SK-N-SH treated with all-trans-retinoic acid at 6 μM for 48 hours (cell line): ENCODE measurements around the gene C1QTNF12.

ENCODE experiments used
- ATAC-seq: fragments of 200-7000 bp; cut with Tn5 transposase; 3 replicates; pipeline ENCODE4 v1.9.1; 2020; ENCODE audit warnings: mild to moderate bottlenecking, moderate library complexity
- BACH2 ChIP-seq: fragments of 250-450 bp; sonication (Bioruptor Pico); IDR thresholded peaks from 2 replicates; pipeline ENCODE4 v1.9.0; 2021; ENCODE audit warnings: mild to moderate bottlenecking, borderline replicate concordance
- CSDC2 ChIP-seq: fragments of 250-450 bp; sonication (Bioruptor Pico); IDR thresholded peaks from 2 replicates; pipeline ENCODE4 v1.5.0; 2020; ENCODE audit warnings: mild to moderate bottlenecking, moderate library complexity
- GLIS3 ChIP-seq: fragments of 250-450 bp; sonication (Bioruptor Pico); IDR thresholded peaks from 2 replicates; pipeline ENCODE4 v1.5.0; 2020; ENCODE audit warnings: mild to moderate bottlenecking, moderate library complexity
- ISL1 ChIP-seq: fragments of 250-450 bp; sonication (Bioruptor Pico); IDR thresholded peaks from 2 replicates; pipeline ENCODE4 v2.1.2; 2022; ENCODE audit warnings: mild to moderate bottlenecking, moderate library complexity
- OSR1 ChIP-seq: fragments of 250-450 bp; sonication (Bioruptor Pico); IDR thresholded peaks from 2 replicates; pipeline ENCODE4 v1.8.0; 2022; ENCODE audit warnings: moderate library complexity, mild to moderate bottlenecking, inconsistent platforms
- PATZ1 ChIP-seq: fragments of 250-450 bp; sonication (Bioruptor Pico); IDR thresholded peaks from 2 replicates; pipeline ENCODE4 v1.8.0; 2020; ENCODE audit warnings: mild to moderate bottlenecking, moderate library complexity, borderline replicate concordance
- PPARA ChIP-seq: fragments of 250-450 bp; sonication (Bioruptor Pico); IDR thresholded peaks from 2 replicates; pipeline ENCODE4 v1.5.0; 2020; ENCODE audit warnings: mild to moderate bottlenecking, borderline replicate concordance
- RARB ChIP-seq: fragments of 250-450 bp; sonication (Bioruptor Pico); IDR thresholded peaks from 2 replicates; pipeline ENCODE4 v1.8.0; 2021; ENCODE audit warnings: mild to moderate bottlenecking, moderate library complexity
- SNAI2 ChIP-seq: fragments of 250-450 bp; sonication (Bioruptor Pico); IDR thresholded peaks from 2 replicates; pipeline ENCODE4 v1.5.0; 2020; ENCODE audit warnings: mild to moderate bottlenecking, moderate library complexity
- TCF4 ChIP-seq: fragments of 250-450 bp; sonication (Bioruptor Pico); IDR thresholded peaks from 2 replicates; pipeline ENCODE4 v1.8.0; 2021; ENCODE audit warnings: mild to moderate bottlenecking, moderate library complexity, borderline replicate concordance
- TOX ChIP-seq: fragments of 250-450 bp; sonication (Bioruptor Pico); IDR thresholded peaks from 2 replicates; pipeline ENCODE4 v1.8.0; 2021; ENCODE audit warnings: mild to moderate bottlenecking, moderate library complexity, borderline replicate concordance
- ZC3H10 ChIP-seq: fragments of 250-450 bp; sonication (Bioruptor Pico); IDR thresholded peaks from 2 replicates; pipeline ENCODE4 v1.5.1; 2021; ENCODE audit warnings: mild to moderate bottlenecking, moderate library complexity
- ZFP3 ChIP-seq: fragments of 250-450 bp; sonication (Bioruptor Pico); IDR thresholded peaks from 2 replicates; pipeline ENCODE4 v1.5.0; 2020; ENCODE audit warnings: mild to moderate bottlenecking, moderate library complexity
- ZFP30 ChIP-seq: fragments of 450-650 bp; formaldehyde crosslinking; IDR thresholded peaks from 2 replicates; pipeline ENCODE4 v1.5.0; 2022; ENCODE audit warnings: mild to moderate bottlenecking, moderate library complexity
- ZNF565 ChIP-seq: fragments of 450-650 bp; formaldehyde crosslinking; conservative IDR thresholded peaks from 2 replicates; pipeline ENCODE4 v1.5.0; 2020; ENCODE audit warnings: low read depth, mild to moderate bottlenecking, moderate library complexity
- ZNF70 ChIP-seq: fragments of 450-650 bp; formaldehyde crosslinking; IDR thresholded peaks from 2 replicates; pipeline ENCODE4 v1.5.0; 2020; ENCODE audit warnings: mild to moderate bottlenecking, moderate library complexity
- ZNF8 ChIP-seq: fragments of 450-650 bp; formaldehyde crosslinking; IDR thresholded peaks from 2 replicates; pipeline ENCODE4 v1.5.0; 2020; ENCODE audit warnings: mild to moderate bottlenecking, moderate library complexity
- TF ChIP-seq, protein P1 (sequence below): fragments of 250-450 bp; sonication (Bioruptor Pico); IDR thresholded peaks from 2 replicates; pipeline ENCODE4 v1.5.1; 2021; ENCODE audit warnings: mild to moderate bottlenecking, moderate library complexity
- TF ChIP-seq, protein P2 (sequence below): fragments of 250-450 bp; sonication (Bioruptor Pico); IDR thresholded peaks from 2 replicates; pipeline ENCODE4 v1.5.0; 2020; ENCODE audit warnings: mild to moderate bottlenecking, moderate library complexity

The C1QTNF12 gene

DNA sequence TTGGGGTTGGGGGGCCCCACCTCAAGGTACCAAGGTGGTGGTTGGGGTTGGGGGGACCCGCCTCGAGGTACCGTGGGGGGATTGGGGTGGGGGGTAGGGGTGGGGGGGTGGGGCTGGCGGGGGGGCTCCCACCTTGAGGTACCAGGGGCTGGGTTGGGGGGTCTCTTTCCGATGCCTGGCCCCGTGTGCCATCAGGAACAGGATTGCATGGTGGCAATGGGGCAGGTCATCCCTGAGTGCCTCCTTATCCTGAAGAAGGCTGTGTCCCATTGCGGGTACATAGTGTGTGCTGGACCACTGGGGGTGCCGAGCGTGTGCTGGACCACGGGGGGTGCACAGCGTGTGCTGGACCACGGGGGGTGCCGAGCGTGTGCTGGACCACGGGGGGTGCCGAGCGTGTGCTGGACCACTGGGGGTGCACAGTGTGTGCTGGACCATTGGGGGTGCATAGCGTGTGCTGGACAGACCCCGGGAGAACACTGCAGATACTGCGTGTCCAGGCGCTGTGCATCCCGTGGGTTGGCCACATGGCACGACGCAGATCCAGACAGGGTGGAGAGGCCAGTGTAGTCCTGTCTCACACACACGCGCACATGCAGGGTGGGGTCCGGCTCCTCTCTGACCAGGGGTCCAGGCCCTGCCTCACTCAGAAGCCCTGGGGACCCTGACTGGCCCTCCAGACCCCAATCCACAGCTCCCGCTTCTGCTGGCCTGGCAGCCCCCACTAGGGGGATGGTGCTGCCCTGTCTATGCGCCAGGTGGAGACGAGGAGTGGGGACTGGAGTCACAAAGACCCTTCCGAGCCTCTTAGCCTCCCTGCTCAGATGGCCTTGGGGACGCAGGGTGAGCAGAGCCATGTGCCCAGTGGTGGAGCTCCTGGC is 37.9 kb upstream of the C1QTNF12 start:
- TF ChIP-seq TOX: no peak
- TF ChIP-seq CSDC2 (CRISPR knock-in tag): no peak
- TF ChIP-seq TCF4: no peak
- TF ChIP-seq BACH2 (CRISPR knock-in tag): no peak
- TF ChIP-seq, protein P1, sequence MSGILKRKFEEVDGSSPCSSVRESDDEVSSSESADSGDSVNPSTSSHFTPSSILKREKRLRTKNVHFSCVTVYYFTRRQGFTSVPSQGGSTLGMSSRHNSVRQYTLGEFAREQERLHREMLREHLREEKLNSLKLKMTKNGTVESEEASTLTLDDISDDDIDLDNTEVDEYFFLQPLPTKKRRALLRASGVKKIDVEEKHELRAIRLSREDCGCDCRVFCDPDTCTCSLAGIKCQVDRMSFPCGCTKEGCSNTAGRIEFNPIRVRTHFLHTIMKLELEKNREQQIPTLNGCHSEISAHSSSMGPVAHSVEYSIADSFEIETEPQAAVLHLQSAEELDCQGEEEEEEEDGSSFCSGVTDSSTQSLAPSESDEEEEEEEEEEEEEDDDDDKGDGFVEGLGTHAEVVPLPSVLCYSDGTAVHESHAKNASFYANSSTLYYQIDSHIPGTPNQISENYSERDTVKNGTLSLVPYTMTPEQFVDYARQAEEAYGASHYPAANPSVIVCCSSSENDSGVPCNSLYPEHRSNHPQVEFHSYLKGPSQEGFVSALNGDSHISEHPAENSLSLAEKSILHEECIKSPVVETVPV: no peak
- no peak for TF ChIP-seq OSR1 (CRISPR knock-in tag)
- no peak for TF ChIP-seq ZNF70 (CRISPR knock-in tag)
- no peak for TF ChIP-seq ISL1 (CRISPR knock-in tag)
- TF ChIP-seq, protein P2, sequence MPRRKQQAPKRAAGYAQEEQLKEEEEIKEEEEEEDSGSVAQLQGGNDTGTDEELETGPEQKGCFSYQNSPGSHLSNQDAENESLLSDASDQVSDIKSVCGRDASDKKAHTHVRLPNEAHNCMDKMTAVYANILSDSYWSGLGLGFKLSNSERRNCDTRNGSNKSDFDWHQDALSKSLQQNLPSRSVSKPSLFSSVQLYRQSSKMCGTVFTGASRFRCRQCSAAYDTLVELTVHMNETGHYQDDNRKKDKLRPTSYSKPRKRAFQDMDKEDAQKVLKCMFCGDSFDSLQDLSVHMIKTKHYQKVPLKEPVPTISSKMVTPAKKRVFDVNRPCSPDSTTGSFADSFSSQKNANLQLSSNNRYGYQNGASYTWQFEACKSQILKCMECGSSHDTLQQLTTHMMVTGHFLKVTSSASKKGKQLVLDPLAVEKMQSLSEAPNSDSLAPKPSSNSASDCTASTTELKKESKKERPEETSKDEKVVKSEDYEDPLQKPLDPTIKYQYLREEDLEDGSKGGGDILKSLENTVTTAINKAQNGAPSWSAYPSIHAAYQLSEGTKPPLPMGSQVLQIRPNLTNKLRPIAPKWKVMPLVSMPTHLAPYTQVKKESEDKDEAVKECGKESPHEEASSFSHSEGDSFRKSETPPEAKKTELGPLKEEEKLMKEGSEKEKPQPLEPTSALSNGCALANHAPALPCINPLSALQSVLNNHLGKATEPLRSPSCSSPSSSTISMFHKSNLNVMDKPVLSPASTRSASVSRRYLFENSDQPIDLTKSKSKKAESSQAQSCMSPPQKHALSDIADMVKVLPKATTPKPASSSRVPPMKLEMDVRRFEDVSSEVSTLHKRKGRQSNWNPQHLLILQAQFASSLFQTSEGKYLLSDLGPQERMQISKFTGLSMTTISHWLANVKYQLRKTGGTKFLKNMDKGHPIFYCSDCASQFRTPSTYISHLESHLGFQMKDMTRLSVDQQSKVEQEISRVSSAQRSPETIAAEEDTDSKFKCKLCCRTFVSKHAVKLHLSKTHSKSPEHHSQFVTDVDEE (CRISPR knock-in tag): no peak
- no peak for TF ChIP-seq ZC3H10
- no peak for TF ChIP-seq SNAI2
- TF ChIP-seq ZNF8 (CRISPR knock-in tag): no peak
- TF ChIP-seq PPARA: no peak
- no peak for TF ChIP-seq ZFP30 (CRISPR knock-in tag)
- no peak for TF ChIP-seq RARB (CRISPR knock-in tag)
- no peak for TF ChIP-seq GLIS3 (CRISPR knock-in tag)
- TF ChIP-seq, all 23 proteins: peak for 0
- no peak; the same call in 2 of the 3 replicates for ATAC-seq

- no peak for ATAC-seq
- TF ChIP-seq PATZ1 (CRISPR knock-in tag) (no peak), TCF4 (no peak)
These were observed 37.3 kb upstream of the C1QTNF12 start for GRCh38 chr1:1283821-1284220.

DNA sequence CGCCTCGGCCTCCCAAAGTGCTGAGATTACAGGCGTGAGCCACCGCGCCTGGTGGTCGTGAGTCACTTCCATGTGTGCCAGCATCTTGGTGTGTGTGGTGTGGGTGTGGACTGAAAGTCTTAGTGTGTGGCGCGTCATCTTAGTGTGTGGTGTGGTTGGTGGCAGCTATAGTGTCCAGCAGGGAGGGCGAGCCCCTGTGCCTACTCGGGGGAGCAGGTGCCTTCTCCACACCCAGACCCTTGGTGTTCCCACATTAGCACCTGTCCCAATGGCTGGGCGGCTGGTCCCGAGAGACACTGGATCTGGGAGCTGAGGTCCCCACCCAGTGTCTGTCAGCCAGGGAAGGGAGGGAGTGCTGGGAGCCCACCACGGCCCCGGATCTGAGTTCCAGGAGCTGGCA is 36.5 kb upstream of the C1QTNF12 start:
- TF ChIP-seq GLIS3 (CRISPR knock-in tag): no peak
- no peak for ATAC-seq

- ATAC-seq: peak; percentile 16
- TF ChIP-seq, protein P2 (CRISPR knock-in tag): no peak
- TF ChIP-seq BACH2 (CRISPR knock-in tag) (no peak), ZC3H10 (no peak), OSR1 (CRISPR knock-in tag) (no peak), TOX (no peak), ZNF565 (CRISPR knock-in tag) (no peak), GLIS3 (CRISPR knock-in tag) (no peak), TCF4 (no peak), ZFP3 (CRISPR knock-in tag) (no peak)
These were observed 35.2 kb upstream of the C1QTNF12 start for GRCh38 chr1:1281533-1282321.
